Ectodermal cell (in vitro differentiated cells): ENCODE data around the gene PDE3A.

Source experiments
- H3K27ac ChIP-seq: 2 replicates; pipeline ENCODE4 v1.7.0; 2013; ENCODE audit warnings: mild to moderate bottlenecking, low read depth, low read length; ENCODE audit not compliant: insufficient read depth, poor library complexity, severe bottlenecking
- H3K27me3 ChIP-seq: 2 replicates; pipeline ENCODE4 v1.7.0; 2013; ENCODE audit warnings: mild to moderate bottlenecking, low read length; ENCODE audit not compliant: insufficient read depth, control insufficient read depth, poor library complexity, severe bottlenecking
- H3K36me3 ChIP-seq: one replicate; pipeline ENCODE4 v1.7.0; 2013; ENCODE audit warnings: low read length; ENCODE audit not compliant: control insufficient read depth, insufficient read depth
- H3K4me1 ChIP-seq: one replicate; pipeline ENCODE4 v1.7.0; 2013; ENCODE audit warnings: low read length; ENCODE audit not compliant: control insufficient read depth, insufficient read depth
- H3K4me3 ChIP-seq: 2 replicates; pipeline ENCODE4 v1.7.0; 2013; ENCODE audit warnings: low read depth, low read length, control low read depth; ENCODE audit not compliant: insufficient read depth
- H3K9me3 ChIP-seq: 2 replicates; pipeline ENCODE4 v1.7.0; 2013; ENCODE audit warnings: mild to moderate bottlenecking, low read length, moderate library complexity; ENCODE audit not compliant: control insufficient read depth
- WGBS, 2 experiments: methylation state at CpG; one replicate each; pipeline ENCODE4 v1.1.7; 2013; ENCODE audit warnings: missing lambda C conversion rate in 2 of 2; 5-methylcytosine and 5-hydroxymethylcytosine counted together

PDE3A gene

GRCh38 chr12:20439626-20440025 is 71.3 kb downstream of the PDE3A start:
- Histone ChIP-seq H3K9me3 (no peaks in the 10 kb centered on the region), H3K4me1 (no peaks in the 10 kb centered on the region), H3K36me3 (no peaks in the 10 kb centered on the region), H3K4me3 (no peak overlapping the region), H3K27me3 (no peaks in the 10 kb centered on the region), H3K27ac (no peak overlapping the region)
- WGBS, 2 experiments: 80% methylated on average over 1 of the region's 1 CpG; no CpG with 5 or more reads in 1 of the 2 experiments

- Histone ChIP-seq H3K36me3 (no peaks in the 10 kb centered on the region), H3K9me3 (no peaks in the 10 kb centered on the region), H3K27me3 (no peaks in the 10 kb centered on the region), H3K4me3 (no peak overlapping the region), H3K27ac (no peak overlapping the region), H3K4me1 (no peaks in the 10 kb centered on the region)
- 83 to 95% methylated on average over 1 of the region's 1 CpG for WGBS, 2 experiments
Measured at GRCh38 chr12:20440408-20440807, 72.1 kb downstream of the PDE3A start.

GRCh38 chr12:20442322-20442721 is 74.0 kb downstream of the PDE3A start:
- 75 to 78% methylated on average over 6 of the region's 6 CpGs for WGBS, 2 experiments
- H3K4me3 ChIP-seq: no peak overlapping the region

GRCh38 chr12:20443255-20443654 is 74.9 kb downstream of the PDE3A start:
- 92 to 93% methylated on average over 2 of the region's 3 CpGs for WGBS, 2 experiments
- H3K27ac ChIP-seq: no peak overlapping the region
- H3K27me3 ChIP-seq: no peaks in the 10 kb centered on the region
- no peak overlapping the region for H3K4me3 ChIP-seq
- no peaks in the 10 kb centered on the region for H3K9me3 ChIP-seq
- no peaks in the 10 kb centered on the region for H3K4me1 ChIP-seq
- H3K36me3 ChIP-seq: no peaks in the 10 kb centered on the region

More at GRCh38 chr12:20442322-20442721, 74.0 kb downstream of the PDE3A start:
- Histone ChIP-seq H3K4me1 (no peaks in the 10 kb centered on the region), H3K9me3 (no peaks in the 10 kb centered on the region), H3K27me3 (no peaks in the 10 kb centered on the region), H3K36me3 (no peaks in the 10 kb centered on the region), H3K27ac (no peak overlapping the region)

- Histone ChIP-seq H3K4me1 (no peaks in the 10 kb centered on the region), H3K27ac (no peak overlapping the region), H3K4me3 (no peak overlapping the region), H3K27me3 (no peaks in the 10 kb centered on the region), H3K36me3 (no peaks in the 10 kb centered on the region), H3K9me3 (no peaks in the 10 kb centered on the region)
- 71 to 88% methylated on average over 2 of the region's 2 CpGs for WGBS, 2 experiments
Measured at GRCh38 chr12:20443792-20444191, 75.5 kb downstream of the PDE3A start.

- no peaks in the 10 kb centered on the region for H3K36me3 ChIP-seq
- H3K4me1 ChIP-seq: no peaks in the 10 kb centered on the region
- H3K9me3 ChIP-seq: no peaks in the 10 kb centered on the region
- no peak overlapping the region for H3K27ac ChIP-seq
- H3K4me3 ChIP-seq: no peak overlapping the region
- H3K27me3 ChIP-seq: no peaks in the 10 kb centered on the region
- 93 to 95% methylated on average over 6 of the region's 6 CpGs for WGBS, 2 experiments
Measured at GRCh38 chr12:20444595-20445170, 76.3 kb downstream of the PDE3A start.

GRCh38 chr12:20445687-20446086 is 77.3 kb downstream of the PDE3A start:
- H3K9me3 ChIP-seq: no peaks in the 10 kb centered on the region
- 93 to 97% methylated on average over 4 of the region's 4 CpGs for WGBS, 2 experiments
- no peak overlapping the region for H3K4me3 ChIP-seq
- H3K27me3 ChIP-seq: no peaks in the 10 kb centered on the region
- no peaks in the 10 kb centered on the region for H3K36me3 ChIP-seq
- H3K27ac ChIP-seq: no peak overlapping the region
- H3K4me1 ChIP-seq: no peaks in the 10 kb centered on the region

- Histone ChIP-seq H3K27me3 (no peaks in the 10 kb centered on the region), H3K4me3 (no peak overlapping the region), H3K36me3 (no peaks in the 10 kb centered on the region), H3K9me3 (no peaks in the 10 kb centered on the region), H3K27ac (no peak overlapping the region), H3K4me1 (no peaks in the 10 kb centered on the region)
- 86 to 94% methylated on average over 3 of the region's 3 CpGs for WGBS, 2 experiments
Measured at GRCh38 chr12:20446836-20447235, 78.5 kb downstream of the PDE3A start.

- 60 to 94% methylated on average over 2 of the region's 2 CpGs for WGBS, 2 experiments
- no peaks in the 10 kb centered on the region for H3K27me3 ChIP-seq
- no peak overlapping the region for H3K27ac ChIP-seq
- H3K36me3 ChIP-seq: no peaks in the 10 kb centered on the region
- no peak overlapping the region for H3K4me3 ChIP-seq
- no peaks in the 10 kb centered on the region for H3K4me1 ChIP-seq
- H3K9me3 ChIP-seq: no peaks in the 10 kb centered on the region
Measured at GRCh38 chr12:20448781-20449180, 80.4 kb downstream of the PDE3A start.

GRCh38 chr12:20450591-20451180 is 82.3 kb downstream of the PDE3A start:
- Histone ChIP-seq H3K4me1 (no peaks in the 10 kb centered on the region), H3K27me3 (no peaks in the 10 kb centered on the region), H3K36me3 (no peaks in the 10 kb centered on the region), H3K4me3 (no peak overlapping the region), H3K9me3 (no peaks in the 10 kb centered on the region), H3K27ac (no peak overlapping the region)
- 92 to 95% methylated on average over 2 of the region's 2 CpGs for WGBS, 2 experiments
